ENCODE data around the gene CYP19A1.

The CYP19A1 gene

GRCh38 chr15:51311510-51311909 lies 26.9 kb downstream of the CYP19A1 start:
- no peak overlapping the region for H3K4me3 Mint-ChIP-seq
- no peaks in the 10 kb centered on the region for H3K9me3 Mint-ChIP-seq
- H3K27ac Mint-ChIP-seq: no peak overlapping the region

GRCh38 chr15:51310064-51310463 lies 28.3 kb downstream of the CYP19A1 start:
- H3K9me3 Mint-ChIP-seq: no peaks in the 10 kb centered on the region
- peaks cover 10% of the 10 kb centered on the region for H3K27me3 Mint-ChIP-seq
- no peak overlapping the region for H3K4me3 Mint-ChIP-seq
- H3K4me1 Mint-ChIP-seq: no peaks in the 10 kb centered on the region
- CTCF ChIA-PET: interaction anchor here (0.7 kb wide), 1 partner anchor 23 kb away, joined by 3 read pairs; no protein-coding TSS in a partner anchor
- DNase-seq: no peak
- no peak overlapping the region for H3K27ac Mint-ChIP-seq
- H3K36me3 Mint-ChIP-seq: no peaks in the 10 kb centered on the region

More at GRCh38 chr15:51311510-51311909, 26.9 kb downstream of the CYP19A1 start:
- DNase-seq: no peak
- peaks cover 7% of the 10 kb centered on the region for H3K27me3 Mint-ChIP-seq
- H3K36me3 Mint-ChIP-seq: no peaks in the 10 kb centered on the region
- H3K4me1 Mint-ChIP-seq: no peaks in the 10 kb centered on the region
- CTCF ChIA-PET: interaction anchor here (1.5 kb wide), 1 partner anchor 118 kb away, joined by 3 read pairs; no protein-coding TSS in a partner anchor

- Mint-ChIP-seq H3K4me3 (no peak overlapping the region), H3K36me3 (no peaks in the 10 kb centered on the region), H3K9me3 (no peaks in the 10 kb centered on the region), H3K27me3 (peaks cover 14% of the 10 kb centered on the region), H3K27ac (no peak overlapping the region), H3K4me1 (no peaks in the 10 kb centered on the region)
- DNase-seq: no peak
- CTCF ChIA-PET: no interaction called here
These were observed 30.6 kb downstream of the CYP19A1 start for GRCh38 chr15:51307811-51308210.

GRCh38 chr15:51307325-51307724 lies 31.1 kb downstream of the CYP19A1 start:
- CTCF ChIA-PET: no interaction called here
- Mint-ChIP-seq H3K9me3 (no peaks in the 10 kb centered on the region), H3K27ac (no peak overlapping the region), H3K36me3 (no peaks in the 10 kb centered on the region), H3K27me3 (peaks cover 17% of the 10 kb centered on the region), H3K4me1 (no peaks in the 10 kb centered on the region), H3K4me3 (no peak overlapping the region)
- no peak for DNase-seq

GRCh38 chr15:51303462-51303980 lies 34.9 kb downstream of the CYP19A1 start:
- peaks cover 20% of the 10 kb centered on the region for H3K27me3 Mint-ChIP-seq
- no peak for DNase-seq
- H3K36me3 Mint-ChIP-seq: no peaks in the 10 kb centered on the region
- no peak overlapping the region for H3K4me3 Mint-ChIP-seq
- CTCF ChIA-PET: no interaction called here
- H3K4me1 Mint-ChIP-seq: no peaks in the 10 kb centered on the region
- H3K9me3 Mint-ChIP-seq: no peaks in the 10 kb centered on the region
- no peak overlapping the region for H3K27ac Mint-ChIP-seq

- Mint-ChIP-seq H3K4me3 (no peak overlapping the region), H3K36me3 (no peaks in the 10 kb centered on the region), H3K27me3 (peaks cover 20% of the 10 kb centered on the region), H3K4me1 (no peaks in the 10 kb centered on the region), H3K27ac (peak overlapping the region; percentile 55), H3K9me3 (no peaks in the 10 kb centered on the region)
- CTCF ChIA-PET: no interaction called here
- DNase-seq: no peak
These were observed 35.9 kb downstream of the CYP19A1 start for GRCh38 chr15:51302480-51302879.

GRCh38 chr15:51299187-51300015 lies 39.0 kb downstream of the CYP19A1 start:
- H3K27me3 Mint-ChIP-seq: peaks cover 22% of the 10 kb centered on the region
- H3K4me3 Mint-ChIP-seq: no peak overlapping the region
- H3K27ac Mint-ChIP-seq: no peak overlapping the region
- no peaks in the 10 kb centered on the region for H3K4me1 Mint-ChIP-seq
- CTCF ChIA-PET: no interaction called here
- no peak for DNase-seq
- H3K36me3 Mint-ChIP-seq: no peaks in the 10 kb centered on the region
- H3K9me3 Mint-ChIP-seq: no peaks in the 10 kb centered on the region

- CTCF ChIA-PET: no interaction called here
- Mint-ChIP-seq H3K27ac (no peak overlapping the region), H3K36me3 (no peaks in the 10 kb centered on the region), H3K4me3 (no peak overlapping the region), H3K4me1 (no peaks in the 10 kb centered on the region), H3K9me3 (no peaks in the 10 kb centered on the region), H3K27me3 (peaks cover 22% of the 10 kb centered on the region)
- DNase-seq: no peak
These were observed 39.8 kb downstream of the CYP19A1 start for GRCh38 chr15:51298620-51299019.

- Mint-ChIP-seq H3K9me3 (no peaks in the 10 kb centered on the region), H3K36me3 (no peaks in the 10 kb centered on the region), H3K4me3 (no peak overlapping the region), H3K27me3 (peaks cover 4% of the 10 kb centered on the region), H3K4me1 (no peaks in the 10 kb centered on the region), H3K27ac (no peak overlapping the region)
- no peak for DNase-seq
- CTCF ChIA-PET: no interaction called here
These were observed 47.7 kb downstream of the CYP19A1 start for GRCh38 chr15:51290720-51291119.

GRCh38 chr15:51289290-51289689 lies 49.1 kb downstream of the CYP19A1 start:
- Mint-ChIP-seq H3K4me3 (no peak overlapping the region), H3K27ac (no peak overlapping the region), H3K36me3 (no peaks in the 10 kb centered on the region), H3K4me1 (no peaks in the 10 kb centered on the region), H3K9me3 (no peaks in the 10 kb centered on the region), H3K27me3 (peaks cover 6% of the 10 kb centered on the region)
- CTCF ChIA-PET: no interaction called here
- no peak for DNase-seq

GRCh38 chr15:51288143-51289065 lies 50.0 kb downstream of the CYP19A1 start:
- H3K27me3 Mint-ChIP-seq: peaks cover 6% of the 10 kb centered on the region
- no peaks in the 10 kb centered on the region for H3K36me3 Mint-ChIP-seq
- CTCF ChIA-PET: interaction anchor here (2.0 kb wide), 1 partner anchor 92 kb away, joined by 7 read pairs; no protein-coding TSS in a partner anchor
- H3K9me3 Mint-ChIP-seq: no peaks in the 10 kb centered on the region
- H3K4me1 Mint-ChIP-seq: no peaks in the 10 kb centered on the region
- no peak for DNase-seq
- H3K27ac Mint-ChIP-seq: no peak overlapping the region
- no peak overlapping the region for H3K4me3 Mint-ChIP-seq

GRCh38 chr15:51286816-51287215 lies 51.6 kb downstream of the CYP19A1 start:
- Mint-ChIP-seq H3K27me3 (peaks cover 9% of the 10 kb centered on the region), H3K4me3 (no peak overlapping the region), H3K27ac (no peak overlapping the region), H3K4me1 (no peaks in the 10 kb centered on the region), H3K36me3 (no peaks in the 10 kb centered on the region), H3K9me3 (no peaks in the 10 kb centered on the region)
- DNase-seq: no peak
- CTCF ChIA-PET: interaction anchor here (0.6 to 2.0 kb wide), 6 partner anchors 21 to 315 kb away, joined by 3 to 7 read pairs (median 3); no protein-coding TSS in a partner anchor

GRCh38 chr15:51285399-51285798 lies 53.0 kb downstream of the CYP19A1 start:
- peaks cover 13% of the 10 kb centered on the region for H3K27me3 Mint-ChIP-seq
- H3K4me3 Mint-ChIP-seq: no peak overlapping the region
- H3K27ac Mint-ChIP-seq: no peak overlapping the region
- no peak for DNase-seq
- no peaks in the 10 kb centered on the region for H3K9me3 Mint-ChIP-seq
- H3K36me3 Mint-ChIP-seq: no peaks in the 10 kb centered on the region
- CTCF ChIA-PET: interaction anchor here (1.5 kb wide), 1 partner anchor 9 kb away, joined by 3 read pairs; no protein-coding TSS in a partner anchor
- H3K4me1 Mint-ChIP-seq: no peaks in the 10 kb centered on the region

- H3K27me3 Mint-ChIP-seq: peaks cover 13% of the 10 kb centered on the region
- H3K27ac Mint-ChIP-seq: no peak overlapping the region
- CTCF ChIA-PET: interaction anchor here (1.5 kb wide), 1 partner anchor 9 kb away, joined by 3 read pairs; no protein-coding TSS in a partner anchor
- DNase-seq: no peak
- no peaks in the 10 kb centered on the region for H3K4me1 Mint-ChIP-seq
- no peak overlapping the region for H3K4me3 Mint-ChIP-seq
- H3K36me3 Mint-ChIP-seq: no peaks in the 10 kb centered on the region
- H3K9me3 Mint-ChIP-seq: no peaks in the 10 kb centered on the region
These were observed 53.5 kb downstream of the CYP19A1 start for GRCh38 chr15:51284871-51285270.
